HEK293 (cell line): ENCODE data around the gene CHPT1.

ENCODE experiments used
- CTCF ChIA-PET: fragments of 350-600 bp; formaldehyde crosslinking; extraction: SDS; loops from one replicate; lab custom pipeline; 2021; ENCODE audit warnings: antibody characterized with exemption; lab: Yijun Ruan, JAX
- POLR2A ChIA-PET: fragments of 300-600 bp; formaldehyde crosslinking; extraction: SDS; loops from one replicate; lab custom pipeline; 2020; ENCODE audit warnings: antibody characterized with exemption, inconsistent platforms; lab: Yijun Ruan, JAX
- H3K27ac ChIP-seq: fragments of 200-500 bp; sonication (Bioruptor generic); 2 replicates; pipeline ENCODE4 v1.5.1; 2014; ENCODE audit warnings: low read depth, low read length, control low read depth, inconsistent platforms; ENCODE audit errors: extremely low read depth
- H3K36me3 ChIP-seq, 2 experiments: fragments of 200-500 bp in 1 of 2; sonication (Bioruptor generic) in 1 of 2; 1 replicate in 1 of 2; 2 replicates in 1 of 2; pipeline ENCODE4 v1.5.1; 2014 to 2017; ENCODE audit warnings: inconsistent platforms in 2 of 2, low read length in 2 of 2; ENCODE audit not compliant: control insufficient read depth in 2 of 2, insufficient read depth in 1 of 2
- H3K4me1 ChIP-seq: fragments of 200-500 bp; sonication (Bioruptor generic); 2 replicates; pipeline ENCODE4 v1.5.1; 2014; ENCODE audit warnings: mild to moderate bottlenecking, low read length, inconsistent platforms; ENCODE audit not compliant: control insufficient read depth, insufficient read depth
- H3K4me3 ChIP-seq: 2 replicates; pipeline ENCODE4 v1.5.1; 2011; ENCODE audit warnings: low read depth, mild to moderate bottlenecking, control low read depth, low read length, moderate library complexity
- H3K9me3 ChIP-seq: fragments of 200-500 bp; sonication (Bioruptor generic); 2 replicates; pipeline ENCODE4 v1.5.1; 2014; ENCODE audit warnings: low read depth, low read length, inconsistent platforms; ENCODE audit not compliant: control insufficient read depth, insufficient read depth
- ELK4 ChIP-seq: IDR thresholded peaks from 2 replicates; pipeline ENCODE4 v1.6.1; 2011; ENCODE audit warnings: mild to moderate bottlenecking, low read depth, low read length, borderline replicate concordance
- MZF1 ChIP-seq: fragments of 450-650 bp; formaldehyde crosslinking; IDR thresholded peaks from 2 replicates; pipeline ENCODE4 v1.5.1; 2017; ENCODE audit warnings: missing biosample characterization, missing genetic modification characterization, borderline replicate concordance
- OVOL3 ChIP-seq: fragments of 450-650 bp; formaldehyde crosslinking; IDR thresholded peaks from 2 replicates; pipeline ENCODE4 v1.5.1; 2016; ENCODE audit warnings: missing biosample characterization, missing genetic modification characterization
- SALL2 ChIP-seq: fragments of 450-650 bp; formaldehyde crosslinking; IDR thresholded peaks from 2 replicates; pipeline ENCODE4 v1.5.0; 2017; ENCODE audit warnings: missing biosample characterization, mild to moderate bottlenecking, missing genetic modification characterization, borderline replicate concordance
- ZEB2 ChIP-seq: fragments of 450-650 bp; formaldehyde crosslinking; IDR thresholded peaks from 2 replicates; pipeline ENCODE4 v1.5.1; 2016; ENCODE audit warnings: missing biosample characterization, missing genetic modification characterization
- ZFHX2 ChIP-seq: fragments of 450-650 bp; formaldehyde crosslinking; conservative IDR thresholded peaks from 2 replicates; pipeline ENCODE4 v1.5.1; 2016; ENCODE audit warnings: missing biosample characterization, missing genetic modification characterization
- ZFP69B ChIP-seq: fragments of 450-650 bp; formaldehyde crosslinking; IDR thresholded peaks from 2 replicates; pipeline ENCODE4 v1.5.1; 2016; ENCODE audit warnings: missing biosample characterization, missing genetic modification characterization
- ZNF121 ChIP-seq: fragments of 450-650 bp; formaldehyde crosslinking; IDR thresholded peaks from 2 replicates; pipeline ENCODE4 v1.5.1; 2016; ENCODE audit warnings: missing biosample characterization, missing genetic modification characterization
- ZNF140 ChIP-seq: fragments of 450-650 bp; formaldehyde crosslinking; IDR thresholded peaks from 2 replicates; pipeline ENCODE4 v1.5.1; 2016; ENCODE audit warnings: missing biosample characterization, missing genetic modification characterization
- ZNF16 ChIP-seq: fragments of 450-650 bp; formaldehyde crosslinking; IDR thresholded peaks from 2 replicates; pipeline ENCODE4 v1.5.1; 2016; ENCODE audit warnings: low read depth, missing biosample characterization, missing genetic modification characterization
- ZNF184 ChIP-seq: fragments of 450-650 bp; IDR thresholded peaks from 2 replicates; pipeline ENCODE4 v1.5.1; 2018; ENCODE audit warnings: missing biosample characterization, mild to moderate bottlenecking, missing genetic modification characterization
- ZNF211 ChIP-seq: fragments of 450-650 bp; formaldehyde crosslinking; IDR thresholded peaks from 2 replicates; pipeline ENCODE4 v1.5.1; 2016; ENCODE audit warnings: low read depth, missing biosample characterization, missing genetic modification characterization
- ZNF214 ChIP-seq: fragments of 450-650 bp; formaldehyde crosslinking; IDR thresholded peaks from 2 replicates; pipeline ENCODE4 v1.5.1; 2017; ENCODE audit warnings: missing biosample characterization, mild to moderate bottlenecking, missing genetic modification characterization, borderline replicate concordance
- ZNF280D ChIP-seq: fragments of 450-650 bp; formaldehyde crosslinking; IDR thresholded peaks from 2 replicates; pipeline ENCODE4 v1.5.1; 2016; ENCODE audit warnings: missing biosample characterization, missing genetic modification characterization
- ZNF341 ChIP-seq: fragments of 450-650 bp; formaldehyde crosslinking; IDR thresholded peaks from 2 replicates; pipeline ENCODE4; 2016; ENCODE audit warnings: low read depth, missing biosample characterization, missing genetic modification characterization
- ZNF404 ChIP-seq: fragments of 450-650 bp; formaldehyde crosslinking; IDR thresholded peaks from 2 replicates; pipeline ENCODE4 v1.5.1; 2017; ENCODE audit warnings: missing biosample characterization, missing genetic modification characterization
- ZNF449 ChIP-seq: fragments of 450-650 bp; formaldehyde crosslinking; IDR thresholded peaks from 2 replicates; pipeline ENCODE4 v1.5.1; 2017; ENCODE audit warnings: missing biosample characterization, mild to moderate bottlenecking, missing genetic modification characterization, moderate library complexity
- ZNF488 ChIP-seq: fragments of 450-650 bp; formaldehyde crosslinking; IDR thresholded peaks from 2 replicates; pipeline ENCODE4 v1.5.1; 2016; ENCODE audit warnings: missing biosample characterization, missing genetic modification characterization
- ZNF521 ChIP-seq: fragments of 450-650 bp; formaldehyde crosslinking; IDR thresholded peaks from 2 replicates; pipeline ENCODE4 v1.5.1; 2017; ENCODE audit warnings: missing biosample characterization, mild to moderate bottlenecking, missing genetic modification characterization
- ZNF561 ChIP-seq: fragments of 450-650 bp; IDR thresholded peaks from 2 replicates; pipeline ENCODE4 v1.5.1; 2018; ENCODE audit warnings: missing biosample characterization, missing genetic modification characterization, borderline replicate concordance
- ZNF596 ChIP-seq: fragments of 450-650 bp; IDR thresholded peaks from 2 replicates; pipeline ENCODE4 v1.5.0; 2018; ENCODE audit warnings: missing biosample characterization, mild to moderate bottlenecking, missing genetic modification characterization, moderate library complexity
- ZNF645 ChIP-seq: fragments of 450-650 bp; formaldehyde crosslinking; IDR thresholded peaks from 2 replicates; pipeline ENCODE4; 2016; ENCODE audit warnings: missing biosample characterization, missing genetic modification characterization
- ZNF707 ChIP-seq: fragments of 450-650 bp; formaldehyde crosslinking; IDR thresholded peaks from 2 replicates; pipeline ENCODE4 v1.5.1; 2016; ENCODE audit warnings: missing biosample characterization, missing genetic modification characterization
- ZNF76 ChIP-seq: fragments of 450-650 bp; formaldehyde crosslinking; IDR thresholded peaks from 2 replicates; pipeline ENCODE4; 2016; ENCODE audit warnings: low read depth, missing biosample characterization, missing genetic modification characterization, borderline replicate concordance
- ZXDB ChIP-seq: fragments of 450-650 bp; formaldehyde crosslinking; IDR thresholded peaks from 2 replicates; pipeline ENCODE4 v1.5.1; 2016; ENCODE audit warnings: missing biosample characterization, missing genetic modification characterization

CHPT1 gene

GRCh38 chr12:101719566-101719965 is 22.1 kb downstream of the CHPT1 start:
- ChIA-PET POLR2A (no interaction called here), CTCF (interaction anchor here (0.6 kb wide), 1 partner anchor 120 kb away, joined by 3 read pairs; no protein-coding TSS in a partner anchor)
- Histone ChIP-seq H3K27ac (no peak overlapping the region), H3K9me3 (no peaks in the 10 kb centered on the region), H3K36me3 (peaks cover 24 to 31% of the 10 kb centered on the region in 2 experiments), H3K4me1 (0 out of 2 replicates have a peak, but pooled peaks cover 2% of the 10 kb centered on the region), H3K4me3 (no peak overlapping the region)
- TF ChIP-seq ELK4 (no peak), ZFHX2 (tag by site-specific recombination) (no peak), ZNF341 (tag by site-specific recombination) (no peak), ZNF211 (no peak), ZNF280D (tag by site-specific recombination) (no peak), OVOL3 (no peak), ZNF645 (tag by site-specific recombination) (no peak), ZEB2 (no peak), ZXDB (tag by site-specific recombination) (no peak), ZNF449 (tag by site-specific recombination) (no peak), ZNF561 (no peak), ZNF214 (tag by site-specific recombination) (no peak), ZNF404 (tag by site-specific recombination) (no peak), ZNF596 (tag by site-specific recombination) (no peak), ZNF76 (tag by site-specific recombination) (no peak), MZF1 (no peak), ZFP69B (no peak), SALL2 (tag by site-specific recombination) (no peak), ZNF16 (tag by site-specific recombination) (no peak), ZNF184 (tag by site-specific recombination) (no peak)

- POLR2A ChIA-PET: no interaction called here
- H3K36me3 ChIP-seq: peaks cover 28 to 34% of the 10 kb centered on the region in 2 experiments
- TF ChIP-seq ZNF521 (tag by site-specific recombination): no peak
- no peak for TF ChIP-seq ZEB2
- TF ChIP-seq ZNF488 (tag by site-specific recombination): no peak
- no peak for TF ChIP-seq ZNF121
- TF ChIP-seq ZNF707 (tag by site-specific recombination): no peak
- TF ChIP-seq ZNF140: no peak
- TF ChIP-seq, all 188 proteins: peak for 0
- Histone ChIP-seq H3K27ac (no peak overlapping the region), H3K9me3 (no peaks in the 10 kb centered on the region), H3K4me3 (no peak overlapping the region), H3K4me1 (no peaks in the 10 kb centered on the region)
- CTCF ChIA-PET: no interaction called here
Measured at GRCh38 chr12:101720118-101720517, 22.7 kb downstream of the CHPT1 start.
